Kidney (tissue), 2 donors: ENCODE results near the gene TNNI3K. TPM values are rescaled to one million over a fixed set of nuclear protein-coding genes. Genes with fewer than 3 reads are reported as not detected.

Source experiments
- polyA plus RNA-seq: library from polyadenylated mRNA; stranded (reverse); fragments of 350-450 nt; fragmentation: Illumina TruSeq; extraction: RNeasy Lipid Tissue Mini Kit (QIAGEN cat#74804); gene quantifications from one replicate; pipeline ENCODE4 v1.2.3, GENCODE V29; 2014; ENCODE audit warnings: low read depth, low replicate concordance; ENCODE audit not compliant: insufficient read depth
- total RNA-seq: library from RNA; stranded (reverse); fragmentation: NEBNext Ultra II Directional; extraction: Animal tissue kit (Norgen Biotek cat#: 25700); gene quantifications from one replicate; pipeline ENCODE4 v1.2.1, GENCODE V29; 2021
- donor health status: DM: yes; HTN: yes; CAD: no.

Gene TNNI3K
- total and polyA plus RNA-seq, 2 donors from 2014 or later = 1.4 to 2.2 TPM

Other genes with a start within 250 kb of the TNNI3K start
- 1.6 TPM for gene LRRIQ3, start 37.2 kb upstream of the TNNI3K start, total RNA-seq
- 2.4 TPM for gene LRRIQ3, start 37.2 kb upstream of the TNNI3K start, polyA plus RNA-seq
- gene FPGT, start 37.1 kb upstream of the TNNI3K start, total RNA-seq = 23.0 TPM
- gene FPGT, start 37.1 kb upstream of the TNNI3K start, polyA plus RNA-seq = 8.0 TPM